Limb (tissue), 2 donors: ENCODE data around the gene TMC3.
"Not testable (repeated sequence)": the region's sequence is repeated elsewhere in the genome, so short reads cannot be mapped to it uniquely, and the experiment has no call there.

Experiments
- DNase-seq, 2 donors: peaks; one replicate each; pipeline ENCODE4 v3.0.0-alpha.2; 2016; ENCODE audit errors: extremely low spot score in 2 of 2

Gene TMC3

GRCh38 chr15:81373775-81374395 is at the start of gene TMC3:
TSS of gene TMC3 (minus strand) at chr15:81374213. CDS start at chr15:81374077, 136 bp downstream.
- DNase-seq = no peak

GRCh38 chr15:81421461-81421860 is 47.4 kb upstream of the TMC3 start:
- no peak for DNase-seq

DNA sequence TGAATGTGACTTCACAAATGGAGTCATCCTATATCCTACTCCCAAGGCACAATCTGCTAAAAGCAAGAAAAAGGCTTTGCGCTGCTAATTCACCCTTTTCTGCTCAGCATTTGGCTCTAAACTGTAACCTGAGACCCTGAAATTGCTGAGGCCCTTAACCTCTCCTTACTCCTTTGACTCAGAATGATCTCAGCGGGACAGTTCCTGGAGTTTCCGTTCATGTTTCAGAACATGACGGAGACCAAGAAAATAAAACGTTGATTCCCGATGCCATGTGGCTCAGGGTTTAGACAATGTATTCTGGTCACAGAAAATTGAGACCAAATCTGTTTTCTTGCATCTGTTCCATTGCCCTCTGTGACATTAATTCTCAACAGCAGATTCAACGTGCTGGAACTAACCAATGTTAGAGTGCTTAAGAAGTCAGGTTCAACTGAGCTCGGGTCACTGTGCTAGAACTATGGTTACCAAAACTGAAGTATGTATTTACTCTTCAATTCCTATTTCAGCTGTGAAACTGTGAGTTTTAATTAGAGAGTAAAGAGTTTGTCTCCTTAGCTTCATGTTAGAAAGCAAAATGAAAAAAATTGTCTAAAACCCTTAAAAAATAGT is 45.4 kb upstream of the TMC3 start:
- DNase-seq = peak in 1 of 2 donors; percentile 52

- no peak for DNase-seq
Observed at GRCh38 chr15:81418891-81419290, 44.9 kb upstream of the TMC3 start.

DNA sequence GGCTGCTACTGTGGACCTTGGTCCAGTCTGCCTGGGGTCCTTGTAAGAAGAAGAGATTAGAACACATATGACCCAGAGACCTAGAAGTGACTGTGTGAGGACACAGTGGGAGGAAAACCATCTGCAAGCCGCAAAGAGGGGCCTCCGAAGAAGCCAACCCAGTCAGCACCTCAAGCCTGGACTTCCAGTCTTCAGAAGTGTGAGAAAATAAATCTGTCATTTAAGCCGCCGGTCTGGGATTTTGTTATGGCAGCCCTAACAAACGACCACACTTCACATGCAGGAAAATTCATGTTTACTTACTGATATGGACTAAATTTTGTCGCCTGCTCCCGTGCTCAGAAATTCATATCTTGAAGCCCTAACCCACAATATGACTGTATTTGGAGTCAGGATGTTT is 44.4 kb upstream of the TMC3 start:
- no peak for DNase-seq

DNA sequence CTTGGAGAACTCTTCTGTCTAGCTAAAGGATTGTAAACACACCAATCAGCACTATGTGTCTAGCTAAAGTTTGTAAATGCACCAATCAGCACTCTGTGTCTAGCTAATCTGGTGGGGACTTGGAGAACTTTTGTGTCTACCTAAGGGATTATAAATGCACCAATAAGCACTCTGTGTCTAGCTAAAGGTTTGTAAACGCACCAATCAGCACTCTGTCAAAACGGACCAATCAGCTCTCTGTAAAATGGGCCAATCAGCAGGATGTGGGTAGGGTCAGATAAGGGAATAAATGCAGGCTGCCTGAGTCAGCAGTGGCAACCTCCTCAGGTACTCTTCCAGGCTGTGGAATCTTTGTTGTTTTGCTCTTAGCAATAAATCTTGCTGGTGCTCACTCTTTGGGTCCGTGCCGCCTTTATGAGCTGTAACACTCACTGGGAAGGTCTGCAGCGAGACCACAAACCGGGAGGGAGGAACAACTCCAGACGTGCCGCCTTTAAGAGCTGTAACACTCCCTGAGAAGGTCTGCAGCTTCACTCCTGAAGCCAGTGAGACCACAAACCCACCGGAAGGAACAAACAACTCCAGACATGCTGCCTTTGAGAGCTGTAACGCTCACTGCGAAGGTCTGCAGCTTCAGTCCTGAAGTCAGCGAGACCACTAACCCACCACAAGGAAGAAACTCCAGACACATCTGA is 40.4 kb upstream of the TMC3 start:
- not testable (repeated sequence) for DNase-seq

DNA sequence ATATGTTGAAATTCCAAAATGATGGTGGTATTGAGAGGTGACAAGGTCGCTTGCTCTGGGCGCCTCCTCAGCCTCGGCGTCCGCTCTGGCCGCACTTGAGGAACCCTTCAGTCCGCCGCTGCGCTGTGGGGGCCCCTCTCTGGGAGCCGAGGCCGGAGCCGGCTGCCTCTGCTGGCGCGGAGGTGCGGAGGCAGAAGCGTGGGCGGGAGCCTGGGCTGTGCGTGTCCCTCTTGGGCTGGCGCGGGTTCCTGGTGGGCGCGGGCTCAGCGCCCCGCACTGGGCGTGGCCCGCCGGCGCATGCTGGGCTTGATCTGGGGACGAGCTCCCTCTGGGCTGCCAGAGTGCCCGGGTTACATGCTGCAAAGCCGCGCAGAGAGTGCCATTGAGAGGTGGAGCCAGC is 39.8 kb upstream of the TMC3 start:
- no peak for DNase-seq

DNA sequence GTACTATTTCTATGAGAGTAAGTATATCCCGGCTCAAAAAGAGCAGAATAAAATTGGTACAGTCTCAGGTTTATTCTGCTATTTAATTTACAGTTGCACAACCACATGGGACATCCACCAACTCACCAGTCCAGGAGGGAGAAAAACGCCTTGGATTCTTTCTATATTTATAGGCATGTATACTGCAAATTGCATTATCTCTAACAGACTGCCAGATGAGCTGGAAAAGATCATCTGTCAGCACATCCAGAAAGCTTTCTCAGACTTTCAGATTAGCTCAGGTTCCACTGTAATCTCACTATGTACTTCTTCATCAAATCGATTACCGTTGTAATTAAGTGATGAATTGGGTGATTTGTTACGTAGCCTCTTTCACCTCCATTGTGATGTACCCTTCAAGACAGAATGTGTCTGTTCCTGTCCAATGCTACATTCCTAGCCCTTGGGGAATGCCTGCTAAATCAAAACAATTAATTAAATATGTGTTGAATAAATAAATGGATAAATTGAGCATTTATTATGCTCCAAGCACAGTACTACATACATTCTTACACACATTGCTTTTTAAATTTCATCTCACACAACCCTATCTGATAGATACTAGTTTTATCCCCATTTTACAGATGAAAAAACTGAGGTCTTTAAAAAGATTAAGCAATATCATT is 38.1 kb upstream of the TMC3 start:
- DNase-seq = no peak

DNA sequence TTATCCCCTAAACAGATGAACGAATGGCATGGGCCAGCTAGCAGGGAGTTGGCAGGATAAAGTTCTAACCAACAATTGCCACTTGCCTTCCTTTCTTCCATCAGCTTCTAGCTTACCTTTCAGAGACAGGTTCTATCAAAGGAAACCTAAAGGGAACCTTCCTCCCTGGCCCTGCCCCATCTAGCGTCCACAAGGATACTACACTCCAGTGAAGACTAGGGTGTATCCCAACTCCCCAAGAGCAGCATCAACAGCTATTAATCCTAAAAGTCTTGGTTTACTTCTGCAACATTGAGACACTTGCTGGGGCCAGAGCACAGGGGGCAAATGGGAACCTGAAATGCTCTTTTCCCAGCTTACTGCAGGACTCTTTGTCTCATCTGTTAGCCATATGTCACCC is 37.0 kb upstream of the TMC3 start:
- DNase-seq = no peak

DNA sequence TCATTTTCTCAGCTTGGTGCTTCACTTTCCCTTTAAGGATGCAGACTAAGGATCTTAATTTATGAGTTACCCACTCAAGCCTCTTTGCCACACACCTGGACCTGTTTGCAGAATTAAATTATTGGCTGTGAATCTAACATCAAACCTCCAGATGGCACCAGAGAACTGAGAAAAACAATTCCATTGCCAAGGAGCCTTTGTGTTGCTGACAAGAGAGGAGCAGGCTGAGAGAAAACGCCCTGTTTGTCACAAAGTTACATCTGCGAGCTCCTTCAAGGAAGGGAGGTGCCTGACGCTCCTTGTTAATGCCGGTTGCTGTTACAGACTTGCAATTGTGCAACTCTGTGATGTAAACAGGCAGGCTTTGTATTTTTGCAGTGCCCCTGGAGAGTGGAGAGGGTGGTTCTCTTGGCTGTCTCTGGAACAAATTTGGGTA is 36.3 kb upstream of the TMC3 start:
- peak; percentile 63 to 86 for DNase-seq

DNA sequence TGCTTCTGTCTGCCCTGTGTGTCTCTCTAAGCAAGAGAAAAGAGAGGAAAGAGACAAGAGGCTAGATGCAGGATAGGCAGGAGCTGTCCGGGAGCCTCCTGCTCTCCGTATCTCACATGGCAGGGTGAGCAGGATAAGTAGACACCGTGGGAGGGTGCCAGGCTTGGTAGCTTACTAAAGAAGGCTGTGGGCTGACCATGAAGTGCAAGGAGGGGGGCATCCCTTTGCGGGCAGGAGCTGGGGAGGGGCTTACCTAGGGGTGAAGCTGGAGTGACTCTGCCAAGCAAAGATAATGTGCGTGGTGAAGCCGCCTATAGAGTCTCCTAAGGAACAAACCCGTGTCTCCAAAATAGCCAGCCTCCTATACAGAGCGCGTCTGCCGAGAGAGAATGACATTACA is 33.7 kb upstream of the TMC3 start:
- DNase-seq = no peak

DNA sequence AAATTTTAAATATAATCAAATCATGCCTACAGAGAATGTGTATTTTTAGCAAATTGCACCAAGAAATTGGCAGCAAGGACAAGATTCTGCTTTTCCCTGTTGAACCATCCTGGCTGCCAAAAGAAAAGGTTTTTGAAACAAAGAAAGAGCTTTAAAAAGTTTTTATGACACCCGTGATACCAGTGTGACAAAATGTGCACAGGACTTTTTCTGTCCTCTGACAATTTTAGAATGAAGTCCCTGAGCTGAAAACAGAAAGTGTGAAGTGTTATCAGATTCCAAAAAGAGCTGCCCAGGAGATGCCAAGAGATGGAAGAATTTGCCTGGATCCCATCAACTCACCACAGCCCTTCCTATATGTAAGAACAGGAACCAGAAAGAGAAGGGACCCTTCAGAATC is 33.2 kb upstream of the TMC3 start:
- no peak for DNase-seq

- DNase-seq = peak in 1 of 2 donors; percentile 39
Observed at GRCh38 chr15:81400640-81401236, 26.7 kb upstream of the TMC3 start.

DNA sequence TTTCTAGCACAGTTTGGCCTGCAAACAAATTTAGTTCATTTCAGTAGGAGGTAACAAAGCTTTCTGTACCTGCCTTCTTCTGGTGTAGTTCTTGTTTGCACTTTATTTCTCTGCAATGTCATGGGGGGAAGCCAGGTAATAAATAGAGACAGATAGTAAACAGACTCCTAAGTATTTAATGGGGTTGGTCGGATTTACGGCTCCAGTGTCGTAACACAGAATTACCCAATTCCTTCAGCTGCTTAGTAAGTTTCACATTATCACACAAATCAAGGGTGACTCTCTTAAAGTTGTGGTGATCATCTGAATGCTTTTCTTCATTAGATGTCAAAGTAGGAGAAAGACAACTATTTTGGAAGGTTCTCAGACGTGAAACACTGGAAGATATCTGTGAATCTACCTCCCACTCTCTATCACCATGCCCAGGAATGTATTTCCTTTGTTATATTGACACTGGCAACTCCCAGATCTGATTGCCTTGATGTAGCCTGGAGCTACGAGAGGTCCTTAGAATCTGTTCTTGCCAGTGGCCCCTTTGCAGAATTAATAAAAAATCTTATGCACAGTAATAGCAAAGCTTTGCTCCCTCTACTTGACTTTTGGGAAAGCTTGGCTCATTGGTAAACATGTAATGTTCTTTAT is 25.0 kb upstream of the TMC3 start:
- DNase-seq = no peak

DNA sequence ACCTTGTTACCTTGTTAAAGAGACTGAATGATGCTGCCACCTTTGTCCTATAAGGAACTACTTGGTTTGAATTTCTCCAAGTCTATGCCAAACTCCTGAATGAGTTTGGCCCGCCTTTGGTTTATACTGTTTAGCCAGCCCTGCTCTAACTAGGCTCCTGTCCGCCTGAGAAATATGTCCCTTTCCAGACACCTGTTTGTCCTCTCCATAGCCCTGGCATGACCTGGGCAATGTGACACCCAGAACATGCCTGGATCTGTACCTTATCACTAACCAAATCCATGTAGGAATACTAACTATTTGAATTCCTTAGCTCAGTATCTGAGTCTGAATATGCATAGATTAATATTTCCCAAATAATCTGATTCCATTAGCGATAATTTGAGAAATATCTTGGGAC is 24.4 kb upstream of the TMC3 start:
- DNase-seq = no peak

GRCh38 chr15:81394603-81395002 is 20.6 kb upstream of the TMC3 start:
- no peak for DNase-seq

- no peak for DNase-seq
Observed at GRCh38 chr15:81391657-81392056, 17.6 kb upstream of the TMC3 start.

- no peak for DNase-seq
Observed at GRCh38 chr15:81388436-81388770, 14.4 kb upstream of the TMC3 start.

- no peak for DNase-seq
Observed at GRCh38 chr15:81387621-81388435, 13.8 kb upstream of the TMC3 start.

GRCh38 chr15:81386947-81387346 is 12.9 kb upstream of the TMC3 start:
- DNase-seq = no peak

GRCh38 chr15:81385721-81386076 is 11.7 kb upstream of the TMC3 start:
- DNase-seq = no peak
